Measurements from ENCODE around the gene KLF17. TPM values are rescaled to one million over a fixed set of nuclear protein-coding genes. Genes with fewer than 3 reads are reported as not detected.

The KLF17 gene
- total and polyA plus RNA-seq, 2 donors (not counting 1 experiment from before 2014, with no cell fraction given): not detected

DNA sequence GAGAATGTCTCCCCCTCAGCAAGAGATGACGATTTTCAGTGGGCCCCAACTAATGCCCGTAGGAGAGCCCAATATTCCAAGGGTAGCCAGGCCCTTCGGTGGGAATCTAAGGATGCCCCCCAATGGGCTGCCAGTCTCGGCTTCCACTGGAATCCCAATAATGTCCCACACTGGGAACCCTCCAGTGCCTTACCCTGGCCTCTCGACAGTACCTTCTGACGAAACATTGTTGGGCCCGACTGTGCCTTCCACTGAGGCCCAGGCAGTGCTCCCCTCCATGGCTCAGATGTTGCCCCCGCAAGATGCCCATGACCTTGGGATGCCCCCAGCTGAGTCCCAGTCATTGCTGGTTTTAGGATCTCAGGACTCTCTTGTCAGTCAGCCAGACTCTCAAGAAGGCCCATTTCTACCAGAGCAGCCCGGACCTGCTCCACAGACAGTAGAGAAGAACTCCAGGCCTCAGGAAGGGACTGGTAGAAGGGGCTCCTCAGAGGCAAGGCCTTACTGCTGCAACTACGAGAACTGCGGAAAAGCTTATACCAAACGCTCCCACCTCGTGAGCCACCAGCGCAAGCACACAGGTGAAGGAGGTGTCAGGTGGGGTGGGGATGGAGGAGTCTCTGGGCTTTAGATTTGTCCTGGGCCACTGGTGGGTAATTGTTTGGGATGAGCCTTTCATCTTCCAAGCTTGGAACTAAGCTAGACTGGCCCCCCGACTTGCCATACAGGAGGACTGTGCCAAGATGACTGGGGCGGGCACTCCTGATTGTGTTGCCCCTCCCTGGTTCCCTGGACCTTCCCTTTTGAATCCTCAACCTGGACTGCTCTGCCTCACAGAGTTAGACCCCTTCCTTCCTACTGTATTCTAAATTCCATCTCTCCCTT lies 11.2 kb downstream of the KLF17 start:
- TF ChIP-seq, protein P1, sequence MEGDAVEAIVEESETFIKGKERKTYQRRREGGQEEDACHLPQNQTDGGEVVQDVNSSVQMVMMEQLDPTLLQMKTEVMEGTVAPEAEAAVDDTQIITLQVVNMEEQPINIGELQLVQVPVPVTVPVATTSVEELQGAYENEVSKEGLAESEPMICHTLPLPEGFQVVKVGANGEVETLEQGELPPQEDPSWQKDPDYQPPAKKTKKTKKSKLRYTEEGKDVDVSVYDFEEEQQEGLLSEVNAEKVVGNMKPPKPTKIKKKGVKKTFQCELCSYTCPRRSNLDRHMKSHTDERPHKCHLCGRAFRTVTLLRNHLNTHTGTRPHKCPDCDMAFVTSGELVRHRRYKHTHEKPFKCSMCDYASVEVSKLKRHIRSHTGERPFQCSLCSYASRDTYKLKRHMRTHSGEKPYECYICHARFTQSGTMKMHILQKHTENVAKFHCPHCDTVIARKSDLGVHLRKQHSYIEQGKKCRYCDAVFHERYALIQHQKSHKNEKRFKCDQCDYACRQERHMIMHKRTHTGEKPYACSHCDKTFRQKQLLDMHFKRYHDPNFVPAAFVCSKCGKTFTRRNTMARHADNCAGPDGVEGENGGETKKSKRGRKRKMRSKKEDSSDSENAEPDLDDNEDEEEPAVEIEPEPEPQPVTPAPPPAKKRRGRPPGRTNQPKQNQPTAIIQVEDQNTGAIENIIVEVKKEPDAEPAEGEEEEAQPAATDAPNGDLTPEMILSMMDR (IDR thresholded peaks at IDR 0.05): no peak
- TF ChIP-seq EZH2 (IDR thresholded peaks at IDR 0.05; ENCODE audit: borderline replicate concordance, insufficient read depth, low read depth, low read length, poor library complexity, severe bottlenecking): no peak
- Histone ChIP-seq H3K4me2 (replicated peaks; ENCODE audit: low read depth, low read length, poor library complexity, severe bottlenecking) (no peak overlapping the region), H3K27ac (ENCODE audit: low read length in 2 of 2) (no peak overlapping the region), H2AFZ (ENCODE audit: insufficient read depth, low read depth, low read length, poor library complexity, severe bottlenecking) (no peak overlapping the region), H4K20me1 (ENCODE audit: control insufficient read depth, insufficient read depth, low read length, poor library complexity, severe bottlenecking) (no peaks in the 10 kb centered on the region), H3K27me3 (replicated peaks in 1 of 4; ENCODE audit: control extremely low read depth in 1 of 4, control insufficient read depth in 3 of 4, insufficient read depth in 4 of 4, low read length in 3 of 4) (peaks cover 0 to 6% (median 0%) of the 10 kb centered on the region in 4 experiments), H3K9ac (ENCODE audit: low read length) (no peak overlapping the region), H3K4me1 (ENCODE audit: control insufficient read depth in 2 of 2, insufficient read depth in 2 of 2, low read length in 2 of 2) (no peaks in the 10 kb centered on the region), H3K9me3 (ENCODE audit: control extremely low read depth in 1 of 3, control insufficient read depth in 2 of 3, insufficient read depth in 1 of 3, low read length in 2 of 3) (no peaks in the 10 kb centered on the region), H3K36me3 (replicated peaks in 1 of 2; ENCODE audit: control extremely low read depth in 1 of 2, control insufficient read depth in 1 of 2, extremely low read depth in 1 of 2, insufficient read depth in 2 of 2, low read length in 1 of 2) (no peaks in the 10 kb centered on the region), H3K79me2 (ENCODE audit: control insufficient read depth, insufficient read depth, low read length) (no peaks in the 10 kb centered on the region), H3K4me3 (ENCODE audit: control extremely low read depth in 1 of 5, extremely low read depth in 1 of 5, insufficient read depth in 1 of 5, low read depth in 2 of 5, low read length in 4 of 5) (no peak overlapping the region)
- 97% methylated on average over 16 of the region's 16 CpGs for WGBS (ENCODE audit: insufficient coverage)
- no peak overlapping the region for H3K27ac Mint-ChIP-seq
- no peaks in the 10 kb centered on the region for H3K9me3 Mint-ChIP-seq (ENCODE audit: insufficient read depth)
- CTCF ChIA-PET: no interaction called here
- DNase-seq (no peak), ATAC-seq (ENCODE audit: low read depth) (no peak)
- H3K27me3 Mint-ChIP-seq: peaks cover 36% of the 10 kb centered on the region
- POLR2A ChIA-PET: no interaction called here
- no peak overlapping the region for H3K4me3 Mint-ChIP-seq
- intact Hi-C loops (cut with micrococcal nuclease): no loop called here
- H3K4me1 Mint-ChIP-seq: no peaks in the 10 kb centered on the region

DNA sequence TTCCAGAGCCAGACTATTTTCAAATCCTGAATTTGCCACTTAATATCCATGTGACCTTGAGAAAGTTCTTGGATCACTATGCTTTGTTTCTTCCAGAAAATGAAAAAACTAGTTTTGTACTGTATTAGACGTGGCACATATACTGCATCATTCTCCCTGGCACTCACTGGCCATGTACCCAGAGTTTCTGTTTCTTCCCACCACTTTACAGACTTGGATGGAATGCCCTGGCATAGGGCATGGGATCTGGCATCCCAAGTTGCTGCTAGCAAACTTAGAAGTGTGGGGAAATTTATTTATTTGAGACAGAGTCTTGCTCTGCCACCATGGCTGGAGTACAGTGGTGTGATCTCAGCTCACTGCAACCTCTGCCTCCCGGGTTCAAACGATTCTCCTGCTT lies 12.8 kb downstream of the KLF17 start:
- Histone ChIP-seq H3K4me3 (ENCODE audit: control extremely low read depth in 1 of 5, extremely low read depth in 1 of 5, insufficient read depth in 1 of 5, low read depth in 2 of 5, low read length in 4 of 5) (no peak overlapping the region), H3K79me2 (ENCODE audit: control insufficient read depth, insufficient read depth, low read length) (no peaks in the 10 kb centered on the region), H2AFZ (ENCODE audit: insufficient read depth, low read depth, low read length, poor library complexity, severe bottlenecking) (no peak overlapping the region), H3K27ac (ENCODE audit: low read length in 2 of 2) (no peak overlapping the region), H3K9ac (ENCODE audit: low read length) (no peak overlapping the region), H3K9me3 (ENCODE audit: control extremely low read depth in 1 of 3, control insufficient read depth in 2 of 3, insufficient read depth in 1 of 3, low read length in 2 of 3) (no peaks in the 10 kb centered on the region), H4K20me1 (ENCODE audit: control insufficient read depth, insufficient read depth, low read length, poor library complexity, severe bottlenecking) (no peaks in the 10 kb centered on the region), H3K27me3 (replicated peaks in 1 of 4; ENCODE audit: control extremely low read depth in 1 of 4, control insufficient read depth in 3 of 4, insufficient read depth in 4 of 4, low read length in 3 of 4) (peaks cover 0 to 6% (median 0%) of the 10 kb centered on the region in 4 experiments), H3K4me2 (replicated peaks; ENCODE audit: low read depth, low read length, poor library complexity, severe bottlenecking) (no peak overlapping the region), H3K4me1 (ENCODE audit: control insufficient read depth in 2 of 2, insufficient read depth in 2 of 2, low read length in 2 of 2) (no peaks in the 10 kb centered on the region), H3K36me3 (replicated peaks in 1 of 2; ENCODE audit: control extremely low read depth in 1 of 2, control insufficient read depth in 1 of 2, extremely low read depth in 1 of 2, insufficient read depth in 2 of 2, low read length in 1 of 2) (no peaks in the 10 kb centered on the region)
- TF ChIP-seq, protein P1 (IDR thresholded peaks at IDR 0.05): no peak
- Mint-ChIP-seq H3K27me3 (peaks cover 34% of the 10 kb centered on the region), H3K9me3 (ENCODE audit: insufficient read depth) (no peaks in the 10 kb centered on the region), H3K4me3 (no peak overlapping the region), H3K4me1 (no peaks in the 10 kb centered on the region), H3K27ac (no peak overlapping the region)
- ChIA-PET CTCF (no interaction called here), POLR2A (no interaction called here)
- 80% methylated on average over 1 of the region's 3 CpGs for WGBS (ENCODE audit: insufficient coverage)
- ATAC-seq (ENCODE audit: low read depth) (no peak), DNase-seq (no peak)
- intact Hi-C loops (cut with micrococcal nuclease): no loop called here
